ENCODE results near the gene DNAJC17. TPM values are rescaled to one million over a fixed set of nuclear protein-coding genes. Genes with fewer than 3 reads are reported as not detected.

The DNAJC17 gene
- total and polyA plus RNA-seq, 2 of the 13 experiments (the other 11 are each of a cell fraction or from before 2014, with no cell fraction given), result 22.2 to 26.5 TPM

DNA sequence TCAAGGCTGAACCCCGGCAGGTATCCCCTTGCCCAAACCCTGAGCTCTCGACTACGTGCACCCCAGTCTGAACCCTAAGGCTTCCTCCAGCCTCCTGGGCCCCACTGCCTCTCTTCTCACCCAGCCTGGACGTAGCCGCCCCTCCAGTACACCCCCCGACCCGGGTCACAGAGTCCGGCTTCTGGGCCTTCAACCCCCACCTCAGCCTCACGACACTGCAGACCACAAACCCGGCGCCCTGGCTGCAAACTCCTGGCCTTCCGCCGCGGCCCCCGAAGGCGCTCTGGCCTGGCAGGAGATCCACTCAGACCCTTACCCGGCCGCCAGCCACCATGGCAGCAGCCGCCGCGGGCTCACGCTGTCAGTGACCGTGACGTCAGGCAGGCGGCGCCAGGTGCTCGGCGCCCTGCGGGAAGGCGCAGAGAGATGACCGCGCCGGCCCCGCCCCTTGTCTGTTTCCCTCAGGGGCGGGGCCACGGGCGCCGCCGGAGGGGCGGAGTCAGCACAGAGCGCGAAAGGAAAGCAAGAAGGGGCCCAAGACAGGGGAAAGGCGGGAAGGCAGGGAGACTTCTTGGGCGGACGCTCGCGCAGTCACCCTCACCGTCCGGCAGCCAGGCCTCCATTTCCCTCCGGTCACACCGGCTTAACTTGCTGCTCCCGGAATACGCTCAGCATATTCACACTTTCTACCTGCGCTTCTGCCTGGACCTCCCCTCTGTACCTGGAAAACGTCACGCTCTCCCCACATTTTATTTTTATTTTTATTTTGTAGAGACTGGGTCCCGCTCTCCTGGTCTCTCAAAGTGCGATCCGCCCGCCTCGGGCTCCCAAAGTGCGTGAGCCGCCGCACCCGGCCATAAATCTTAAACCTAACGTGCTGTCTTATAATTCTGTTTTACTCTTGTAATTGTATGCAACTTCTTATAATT is 52.1 kb downstream of the DNAJC17 start, which contains the start of gene RMDN3 (continued):
- TF ChIP-seq, protein P1, sequence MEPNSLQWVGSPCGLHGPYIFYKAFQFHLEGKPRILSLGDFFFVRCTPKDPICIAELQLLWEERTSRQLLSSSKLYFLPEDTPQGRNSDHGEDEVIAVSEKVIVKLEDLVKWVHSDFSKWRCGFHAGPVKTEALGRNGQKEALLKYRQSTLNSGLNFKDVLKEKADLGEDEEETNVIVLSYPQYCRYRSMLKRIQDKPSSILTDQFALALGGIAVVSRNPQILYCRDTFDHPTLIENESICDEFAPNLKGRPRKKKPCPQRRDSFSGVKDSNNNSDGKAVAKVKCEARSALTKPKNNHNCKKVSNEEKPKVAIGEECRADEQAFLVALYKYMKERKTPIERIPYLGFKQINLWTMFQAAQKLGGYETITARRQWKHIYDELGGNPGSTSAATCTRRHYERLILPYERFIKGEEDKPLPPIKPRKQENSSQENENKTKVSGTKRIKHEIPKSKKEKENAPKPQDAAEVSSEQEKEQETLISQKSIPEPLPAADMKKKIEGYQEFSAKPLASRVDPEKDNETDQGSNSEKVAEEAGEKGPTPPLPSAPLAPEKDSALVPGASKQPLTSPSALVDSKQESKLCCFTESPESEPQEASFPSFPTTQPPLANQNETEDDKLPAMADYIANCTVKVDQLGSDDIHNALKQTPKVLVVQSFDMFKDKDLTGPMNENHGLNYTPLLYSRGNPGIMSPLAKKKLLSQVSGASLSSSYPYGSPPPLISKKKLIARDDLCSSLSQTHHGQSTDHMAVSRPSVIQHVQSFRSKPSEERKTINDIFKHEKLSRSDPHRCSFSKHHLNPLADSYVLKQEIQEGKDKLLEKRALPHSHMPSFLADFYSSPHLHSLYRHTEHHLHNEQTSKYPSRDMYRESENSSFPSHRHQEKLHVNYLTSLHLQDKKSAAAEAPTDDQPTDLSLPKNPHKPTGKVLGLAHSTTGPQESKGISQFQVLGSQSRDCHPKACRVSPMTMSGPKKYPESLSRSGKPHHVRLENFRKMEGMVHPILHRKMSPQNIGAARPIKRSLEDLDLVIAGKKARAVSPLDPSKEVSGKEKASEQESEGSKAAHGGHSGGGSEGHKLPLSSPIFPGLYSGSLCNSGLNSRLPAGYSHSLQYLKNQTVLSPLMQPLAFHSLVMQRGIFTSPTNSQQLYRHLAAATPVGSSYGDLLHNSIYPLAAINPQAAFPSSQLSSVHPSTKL (CRISPR knock-in tag; IDR thresholded peaks at IDR 0.05), result peak; percentile 34; the same call in 1 of the 2 replicates
- TF ChIP-seq HOXD1 (CRISPR knock-in tag; IDR thresholded peaks at IDR 0.05) (peak; percentile 22; the same call in 1 of the 2 replicates), FOXM1 (CRISPR knock-in tag; IDR thresholded peaks at IDR 0.05) (no peak), ELF3 (CRISPR knock-in tag; IDR thresholded peaks at IDR 0.05) (0 out of 2 replicates have a peak, but pooled peaks have one; percentile 19), AGO1 (IDR thresholded peaks at IDR 0.05; ENCODE audit: low read depth, low read length, poor library complexity, severe bottlenecking) (no peak), SMYD3 (CRISPR knock-in tag; IDR thresholded peaks at IDR 0.05) (no peak), ZBTB20 (CRISPR knock-in tag; IDR thresholded peaks at IDR 0.05; ENCODE audit: borderline replicate concordance, low read depth) (no peak), ZNF143 (CRISPR knock-in tag; IDR thresholded peaks at IDR 0.05) (0 out of 2 replicates have a peak, but pooled peaks have one; percentile 31), ZNF777 (CRISPR knock-in tag; IDR thresholded peaks at IDR 0.05) (no peak; the same call in none of the 2 replicates), KLF11 (CRISPR knock-in tag; IDR thresholded peaks at IDR 0.05) (no peak), DPF2 (CRISPR knock-in tag; IDR thresholded peaks at IDR 0.05; ENCODE audit: borderline replicate concordance, low read depth) (no peak; the same call in 1 of the 2 replicates), ZNF230 (CRISPR knock-in tag; IDR thresholded peaks at IDR 0.05) (peak; percentile 78; the same call in 1 of the 2 replicates), STAG1 (CRISPR knock-in tag; IDR thresholded peaks at IDR 0.05) (no peak; the same call in 1 of the 2 replicates)
- TF ChIP-seq, protein P2, sequence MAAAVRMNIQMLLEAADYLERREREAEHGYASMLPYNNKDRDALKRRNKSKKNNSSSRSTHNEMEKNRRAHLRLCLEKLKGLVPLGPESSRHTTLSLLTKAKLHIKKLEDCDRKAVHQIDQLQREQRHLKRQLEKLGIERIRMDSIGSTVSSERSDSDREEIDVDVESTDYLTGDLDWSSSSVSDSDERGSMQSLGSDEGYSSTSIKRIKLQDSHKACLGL (CRISPR knock-in tag; IDR thresholded peaks at IDR 0.05), result peak; percentile 54; the same call in 1 of the 2 replicates
- TF ChIP-seq, protein P3, sequence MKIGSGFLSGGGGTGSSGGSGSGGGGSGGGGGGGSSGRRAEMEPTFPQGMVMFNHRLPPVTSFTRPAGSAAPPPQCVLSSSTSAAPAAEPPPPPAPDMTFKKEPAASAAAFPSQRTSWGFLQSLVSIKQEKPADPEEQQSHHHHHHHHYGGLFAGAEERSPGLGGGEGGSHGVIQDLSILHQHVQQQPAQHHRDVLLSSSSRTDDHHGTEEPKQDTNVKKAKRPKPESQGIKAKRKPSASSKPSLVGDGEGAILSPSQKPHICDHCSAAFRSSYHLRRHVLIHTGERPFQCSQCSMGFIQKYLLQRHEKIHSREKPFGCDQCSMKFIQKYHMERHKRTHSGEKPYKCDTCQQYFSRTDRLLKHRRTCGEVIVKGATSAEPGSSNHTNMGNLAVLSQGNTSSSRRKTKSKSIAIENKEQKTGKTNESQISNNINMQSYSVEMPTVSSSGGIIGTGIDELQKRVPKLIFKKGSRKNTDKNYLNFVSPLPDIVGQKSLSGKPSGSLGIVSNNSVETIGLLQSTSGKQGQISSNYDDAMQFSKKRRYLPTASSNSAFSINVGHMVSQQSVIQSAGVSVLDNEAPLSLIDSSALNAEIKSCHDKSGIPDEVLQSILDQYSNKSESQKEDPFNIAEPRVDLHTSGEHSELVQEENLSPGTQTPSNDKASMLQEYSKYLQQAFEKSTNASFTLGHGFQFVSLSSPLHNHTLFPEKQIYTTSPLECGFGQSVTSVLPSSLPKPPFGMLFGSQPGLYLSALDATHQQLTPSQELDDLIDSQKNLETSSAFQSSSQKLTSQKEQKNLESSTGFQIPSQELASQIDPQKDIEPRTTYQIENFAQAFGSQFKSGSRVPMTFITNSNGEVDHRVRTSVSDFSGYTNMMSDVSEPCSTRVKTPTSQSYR (CRISPR knock-in tag; IDR thresholded peaks at IDR 0.05; ENCODE audit: borderline replicate concordance), result no peak
- TF ChIP-seq, protein P4, sequence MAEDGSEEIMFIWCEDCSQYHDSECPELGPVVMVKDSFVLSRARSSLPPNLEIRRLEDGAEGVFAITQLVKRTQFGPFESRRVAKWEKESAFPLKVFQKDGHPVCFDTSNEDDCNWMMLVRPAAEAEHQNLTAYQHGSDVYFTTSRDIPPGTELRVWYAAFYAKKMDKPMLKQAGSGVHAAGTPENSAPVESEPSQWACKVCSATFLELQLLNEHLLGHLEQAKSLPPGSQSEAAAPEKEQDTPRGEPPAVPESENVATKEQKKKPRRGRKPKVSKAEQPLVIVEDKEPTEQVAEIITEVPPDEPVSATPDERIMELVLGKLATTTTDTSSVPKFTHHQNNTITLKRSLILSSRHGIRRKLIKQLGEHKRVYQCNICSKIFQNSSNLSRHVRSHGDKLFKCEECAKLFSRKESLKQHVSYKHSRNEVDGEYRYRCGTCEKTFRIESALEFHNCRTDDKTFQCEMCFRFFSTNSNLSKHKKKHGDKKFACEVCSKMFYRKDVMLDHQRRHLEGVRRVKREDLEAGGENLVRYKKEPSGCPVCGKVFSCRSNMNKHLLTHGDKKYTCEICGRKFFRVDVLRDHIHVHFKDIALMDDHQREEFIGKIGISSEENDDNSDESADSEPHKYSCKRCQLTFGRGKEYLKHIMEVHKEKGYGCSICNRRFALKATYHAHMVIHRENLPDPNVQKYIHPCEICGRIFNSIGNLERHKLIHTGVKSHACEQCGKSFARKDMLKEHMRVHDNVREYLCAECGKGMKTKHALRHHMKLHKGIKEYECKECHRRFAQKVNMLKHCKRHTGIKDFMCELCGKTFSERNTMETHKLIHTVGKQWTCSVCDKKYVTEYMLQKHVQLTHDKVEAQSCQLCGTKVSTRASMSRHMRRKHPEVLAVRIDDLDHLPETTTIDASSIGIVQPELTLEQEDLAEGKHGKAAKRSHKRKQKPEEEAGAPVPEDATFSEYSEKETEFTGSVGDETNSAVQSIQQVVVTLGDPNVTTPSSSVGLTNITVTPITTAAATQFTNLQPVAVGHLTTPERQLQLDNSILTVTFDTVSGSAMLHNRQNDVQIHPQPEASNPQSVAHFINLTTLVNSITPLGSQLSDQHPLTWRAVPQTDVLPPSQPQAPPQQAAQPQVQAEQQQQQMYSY (CRISPR knock-in tag; IDR thresholded peaks at IDR 0.05), result no peak

All from HepG2 (cell line).